Hematopoietic multipotent progenitor cell treated with erythropoietin and hydrocortisone succinate and interleukin-3 and kit ligand, for 15 days (in vitro differentiated cells): ENCODE results near the gene CUX1.
"Not testable (repeated sequence)": the region's sequence is repeated elsewhere in the genome, so short reads cannot be mapped to it uniquely, and the experiment has no call there.

Source experiments
- DNase-seq: peaks from one replicate; pipeline ENCODE4 v3.0.0-alpha.2; 2015; ENCODE audit warnings: low spot score

Gene CUX1

GRCh38 chr7:102009628-102010027 lies 192.2 kb downstream of the CUX1 start:
- DNase-seq, result no peak

- not testable (repeated sequence) for DNase-seq
These were observed 194.8 kb downstream of the CUX1 start for GRCh38 chr7:102012112-102012830.

- no peak for DNase-seq
These were observed 195.6 kb downstream of the CUX1 start for GRCh38 chr7:102012941-102013461.

GRCh38 chr7:102018876-102019275 lies 201.4 kb downstream of the CUX1 start:
- DNase-seq, result no peak

GRCh38 chr7:102019461-102019860 lies 202.0 kb downstream of the CUX1 start:
- DNase-seq, result no peak

- DNase-seq, result no peak
These were observed 204.6 kb downstream of the CUX1 start for GRCh38 chr7:102021841-102022618.

GRCh38 chr7:102024005-102024768 lies 206.8 kb downstream of the CUX1 start:
- DNase-seq, result no peak

- no peak for DNase-seq
These were observed 207.5 kb downstream of the CUX1 start for GRCh38 chr7:102024769-102025391.

GRCh38 chr7:102025777-102026176 lies 208.4 kb downstream of the CUX1 start:
- not testable (repeated sequence) for DNase-seq

- DNase-seq, result no peak
These were observed 210.9 kb downstream of the CUX1 start for GRCh38 chr7:102028206-102028826.

GRCh38 chr7:102029616-102030015 lies 212.2 kb downstream of the CUX1 start:
- DNase-seq, result no peak

- DNase-seq, result no peak
These were observed 213.3 kb downstream of the CUX1 start for GRCh38 chr7:102030696-102031095.

- DNase-seq, result no peak
These were observed 219.5 kb downstream of the CUX1 start for GRCh38 chr7:102036958-102037357.

- no peak for DNase-seq
These were observed 222.3 kb downstream of the CUX1 start for GRCh38 chr7:102039706-102040105.

GRCh38 chr7:102040569-102040968 lies 223.1 kb downstream of the CUX1 start:
- no peak for DNase-seq

- DNase-seq, result no peak
These were observed 224.7 kb downstream of the CUX1 start for GRCh38 chr7:102042016-102042656.

- DNase-seq, result not testable (repeated sequence)
These were observed 225.4 kb downstream of the CUX1 start for GRCh38 chr7:102042796-102043195.

GRCh38 chr7:102044641-102044983 lies 227.2 kb downstream of the CUX1 start:
- no peak for DNase-seq

GRCh38 chr7:102044984-102045673 lies 227.7 kb downstream of the CUX1 start:
- DNase-seq, result no peak

- DNase-seq, result no peak
These were observed 228.4 kb downstream of the CUX1 start for GRCh38 chr7:102045681-102046372.
